Panc1 (cell line): ENCODE measurements around the gene MAP4K4. TPM values are rescaled to one million over a fixed set of nuclear protein-coding genes. Genes with fewer than 3 reads are reported as not detected.

Source experiments
- ATAC-seq: fragments of 200-7000 bp; cut with Tn5 transposase; 2 replicates; pipeline ENCODE4 v1.9.1; 2020; ENCODE audit warnings: mild to moderate bottlenecking, moderate library complexity
- BruUV-seq: library from RNA; stranded (reverse); fragments of 400-500 nt; replicated peaks from 2 replicates; lab custom pipeline; 2021; lab: Mats Ljungman, UMichigan
- CTCF ChIA-PET: fragments of 300-600 bp; sonication (Branson Sonifier 250); formaldehyde crosslinking; loops from one replicate; lab custom pipeline; 2022; ENCODE audit warnings: antibody characterized with exemption; lab: Charles Lee
- POLR2A ChIA-PET: fragments of 300-600 bp; sonication (Branson Sonifier 250); formaldehyde crosslinking; loops from one replicate; lab custom pipeline; 2022; ENCODE audit warnings: antibody characterized with exemption; lab: Charles Lee
- DNase-seq: peaks from one replicate; pipeline ENCODE4 v3.0.0-alpha.2; 2010; ENCODE audit warnings: low read depth, low spot score
- H3K27ac ChIP-seq: 2 replicates; pipeline ENCODE4 v1.5.1; 2011; ENCODE audit warnings: mild to moderate bottlenecking, low read length, inconsistent platforms
- H3K27me3 ChIP-seq: fragments of 200-500 bp; sonication (Bioruptor generic); 2 replicates; pipeline ENCODE4 v1.6.0; 2014; ENCODE audit warnings: low read length, inconsistent platforms; ENCODE audit not compliant: control insufficient read depth, insufficient read depth
- H3K36me3 ChIP-seq: fragments of 200-500 bp; sonication (Bioruptor generic); 2 replicates; pipeline ENCODE4 v1.5.1; 2014; ENCODE audit warnings: inconsistent platforms, mild to moderate bottlenecking, low read length, moderate library complexity; ENCODE audit not compliant: control insufficient read depth, insufficient read depth
- H3K4me1 ChIP-seq: 2 replicates; pipeline ENCODE4 v1.5.1; 2011; ENCODE audit warnings: inconsistent platforms, mild to moderate bottlenecking, low read length, moderate library complexity; ENCODE audit not compliant: control insufficient read depth, insufficient read depth
- H3K4me3 ChIP-seq, 2 experiments: 2 replicates each; pipeline ENCODE4 v1.5.1; 2011 to 2012; ENCODE audit warnings: low read depth in 2 of 2, low read length in 2 of 2, mild to moderate bottlenecking in 2 of 2, inconsistent platforms in 1 of 2, moderate library complexity in 1 of 2
- H3K9me3 ChIP-seq: fragments of 200-500 bp; sonication (Bioruptor generic); 2 replicates; pipeline ENCODE4 v1.5.1; 2014; ENCODE audit warnings: low read depth, mild to moderate bottlenecking, inconsistent platforms, low read length, moderate library complexity; ENCODE audit not compliant: control insufficient read depth, insufficient read depth
- CTCF ChIP-seq: fragments of 450-650 bp; IDR thresholded peaks from 2 replicates; pipeline ENCODE4 v1.5.1; 2017; ENCODE audit warnings: mild to moderate bottlenecking
- POLR2AphosphoS5 ChIP-seq: IDR thresholded peaks from 2 replicates; pipeline ENCODE4 v1.6.1; 2012; ENCODE audit warnings: mild to moderate bottlenecking, low read depth, low read length, moderate library complexity
- REST ChIP-seq, 2 experiments: IDR thresholded peaks; 2 replicates each; pipeline ENCODE4 v1.6.1; 2011 to 2012; ENCODE audit warnings: low read depth in 2 of 2, control low read depth in 1 of 2, low read length in 1 of 2, mild to moderate bottlenecking in 1 of 2, moderate library complexity in 1 of 2; ENCODE audit not compliant: insufficient read depth in 1 of 2
- SIN3A ChIP-seq: IDR thresholded peaks from 2 replicates; pipeline ENCODE4 v1.6.1; 2012; ENCODE audit warnings: low read depth, mild to moderate bottlenecking, low read length, moderate library complexity, borderline replicate concordance; ENCODE audit not compliant: insufficient read depth
- TCF7L2 ChIP-seq: IDR thresholded peaks from 2 replicates; pipeline ENCODE4 v1.6.1; 2011; ENCODE audit warnings: mild to moderate bottlenecking, low read depth, low read length, inconsistent platforms
- in situ Hi-C: cut with HindIII; loops from 2 replicates; pipeline ENCODE4 v1.10.0; 2016; ENCODE audit warnings: low sequenced_read_pairs, low pct_unique_long_range_greater_than_20kb
- intact Hi-C: fragments of 100-400 bp; cut with micrococcal nuclease; formaldehyde crosslinking; loops from one replicate; pipeline ENCODE4 v1.10.0; 2022; ENCODE audit not compliant: unreplicated experiment
- total RNA-seq: library from RNA; stranded (reverse); gene quantifications from one replicate; pipeline ENCODE4 v1.2.1, GENCODE V29; 2021; ENCODE audit not compliant: unreplicated experiment

Gene MAP4K4
- total RNA-seq, 1 experiment from 2014 or later, result 68.5 TPM

GRCh38 chr2:101942851-101943250, 245.3 kb downstream of the MAP4K4 start:
- no peak overlapping the region for H3K4me3 ChIP-seq
- H3K27ac ChIP-seq, result no peak overlapping the region
- no peak for TF ChIP-seq CTCF
- TF ChIP-seq POLR2AphosphoS5, result no peak
- no peak for TF ChIP-seq SIN3A
- no peak for TF ChIP-seq TCF7L2
- TF ChIP-seq REST (IDR thresholded peaks at IDR 0.05; ENCODE audit: insufficient read depth in 1 of 2, low read depth in 2 of 2, low read length in 1 of 2), result no peak
- ChIA-PET CTCF (no interaction called here), POLR2A (no interaction called here)
- intact Hi-C loops (no loop called here), in situ Hi-C loops (no loop called here)
- no peaks in the 10 kb centered on the region for H3K27me3 ChIP-seq
- no TSS peak for BruUV-seq
- H3K36me3 ChIP-seq, result no peaks in the 10 kb centered on the region
- no peak for DNase-seq
- H3K4me1 ChIP-seq, result no peaks in the 10 kb centered on the region
- no peak for ATAC-seq
- no peaks in the 10 kb centered on the region for H3K9me3 ChIP-seq

Other genes with a start within 250 kb of the MAP4K4 start
- not detected for gene RFX8, start 222.6 kb upstream of the MAP4K4 start, total RNA-seq